GM10266 (cell line): ENCODE measurements around the gene KDM4B.
"Not testable (repeated sequence)": the region's sequence is repeated elsewhere in the genome, so short reads cannot be mapped to it uniquely, and the experiment has no call there.

Experiments used
- DNase-seq: peaks from one replicate; pipeline ENCODE4 v3.0.0; 2012; ENCODE audit errors: extremely low spot score
- CTCF ChIP-seq: IDR thresholded peaks from 2 replicates; pipeline ENCODE4 v1.5.1; 2012; ENCODE audit warnings: mild to moderate bottlenecking, low read depth; ENCODE audit not compliant: control insufficient read depth, insufficient read depth; ENCODE audit errors: missing control alignments

The KDM4B gene

GRCh38 chr19:5188548-5189317 lies 219.8 kb downstream of the KDM4B start:
- no peak for TF ChIP-seq CTCF

GRCh38 chr19:5189318-5189607 lies 220.3 kb downstream of the KDM4B start:
- no peak for DNase-seq
- TF ChIP-seq CTCF: no peak

More at GRCh38 chr19:5188548-5189317, 219.8 kb downstream of the KDM4B start:
- no peak for DNase-seq

GRCh38 chr19:5191091-5191490 lies 222.2 kb downstream of the KDM4B start:
- DNase-seq: no peak
- no peak for TF ChIP-seq CTCF

- no peak for DNase-seq
- no peak for TF ChIP-seq CTCF
Observed at GRCh38 chr19:5192568-5192967, 223.7 kb downstream of the KDM4B start.

- no peak for DNase-seq
- TF ChIP-seq CTCF: no peak
Observed at GRCh38 chr19:5193192-5193591, 224.3 kb downstream of the KDM4B start.

GRCh38 chr19:5194641-5195040 lies 225.7 kb downstream of the KDM4B start:
- no peak for DNase-seq

GRCh38 chr19:5195587-5195986 lies 226.7 kb downstream of the KDM4B start:
- not testable (repeated sequence) for DNase-seq

More at GRCh38 chr19:5194641-5195040, 225.7 kb downstream of the KDM4B start:
- TF ChIP-seq CTCF: no peak

GRCh38 chr19:5196832-5197231 lies 227.9 kb downstream of the KDM4B start:
- TF ChIP-seq CTCF: no peak
- no peak for DNase-seq
